Stimulated activated CD4-positive, alpha-beta T cell treated with anti-CD3 and anti-CD28 coated beads, Interleukin-1b, Interleukin-23, amount 100 ng/mL, for 24 hours (primary cell): ENCODE results near the gene SLC16A3.

Experiments
- DNase-seq, 4 experiments: peaks; one replicate each; pipeline ENCODE4 v3.0.0-alpha.2; 2020; ENCODE audit warnings: low read depth in 4 of 4, low spot score in 1 of 4

The SLC16A3 gene

GRCh38 chr17:82235056-82235774 is 6.4 kb downstream of the SLC16A3 start:
- no peak for DNase-seq

GRCh38 chr17:82235775-82236141 is 6.9 kb downstream of the SLC16A3 start:
- DNase-seq, result no peak

GRCh38 chr17:82236142-82236971 is 7.5 kb downstream of the SLC16A3 start:
- peak in 3 of 4 experiments; percentile 50 to 64 (median 55) for DNase-seq

GRCh38 chr17:82237083-82237745 is 8.4 kb downstream of the SLC16A3 start:
- no peak for DNase-seq

GRCh38 chr17:82237746-82238471 is 9.1 kb downstream of the SLC16A3 start:
- no peak for DNase-seq

- DNase-seq, result peak in 2 of 4 experiments; percentile 52 to 70
Observed at GRCh38 chr17:82238472-82239201, 9.8 kb downstream of the SLC16A3 start.

- DNase-seq, result no peak
Observed at GRCh38 chr17:82239401-82239925, 10.6 kb downstream of the SLC16A3 start.

GRCh38 chr17:82239926-82240505 is 11.2 kb downstream of the SLC16A3 start:
- DNase-seq, result no peak

- no peak for DNase-seq
Observed at GRCh38 chr17:82240506-82241182, 11.8 kb downstream of the SLC16A3 start.

GRCh38 chr17:82241183-82241925 is 12.5 kb downstream of the SLC16A3 start:
- DNase-seq, result no peak

GRCh38 chr17:82241926-82242697 is 13.3 kb downstream of the SLC16A3 start:
- DNase-seq, result no peak

GRCh38 chr17:82242698-82242976 is 13.8 kb downstream of the SLC16A3 start:
- DNase-seq, result no peak

GRCh38 chr17:82242977-82243647 is 14.3 kb downstream of the SLC16A3 start:
- DNase-seq, result no peak

- DNase-seq, result no peak
Observed at GRCh38 chr17:82243648-82244412, 15.0 kb downstream of the SLC16A3 start.

GRCh38 chr17:82244413-82245133 is 15.7 kb downstream of the SLC16A3 start:
- DNase-seq, result no peak
